ENCODE measurements around the gene ERC2.
A peak's percentile ranks its signal among the peaks of the same experiment; 100 is the strongest.

Gene ERC2

GRCh38 chr3:55516392-55517030 is 951.8 kb downstream of the ERC2 start:
- no peak for DNase-seq (ENCODE audit: low read depth)
- H3K4me3 ChIP-seq (ENCODE audit: control insufficient read depth, low read depth, low read length) = no peak overlapping the region
- no peak for TF ChIP-seq CTCF (conservative IDR thresholded peaks at IDR 0.05; ENCODE audit: control insufficient read depth, insufficient read depth, low read depth, low read length)

- H3K4me3 ChIP-seq (ENCODE audit: control insufficient read depth, low read depth, low read length) = no peak overlapping the region
- no peak for TF ChIP-seq CTCF (conservative IDR thresholded peaks at IDR 0.05; ENCODE audit: control insufficient read depth, insufficient read depth, low read depth, low read length)
Measured at GRCh38 chr3:55515550-55516246, 952.6 kb downstream of the ERC2 start.

GRCh38 chr3:55514962-55515361 is 953.3 kb downstream of the ERC2 start:
- no peak for TF ChIP-seq CTCF (conservative IDR thresholded peaks at IDR 0.05; ENCODE audit: control insufficient read depth, insufficient read depth, low read depth, low read length)

More at GRCh38 chr3:55515550-55516246, 952.6 kb downstream of the ERC2 start:
- DNase-seq (ENCODE audit: low read depth) = no peak

GRCh38 chr3:55512571-55513343 is 955.5 kb downstream of the ERC2 start:
- H3K4me3 ChIP-seq (ENCODE audit: control insufficient read depth, low read depth, low read length) = no peak overlapping the region
- no peak for TF ChIP-seq CTCF (conservative IDR thresholded peaks at IDR 0.05; ENCODE audit: control insufficient read depth, insufficient read depth, low read depth, low read length)
- no peak for DNase-seq (ENCODE audit: low read depth)

More at GRCh38 chr3:55514962-55515361, 953.3 kb downstream of the ERC2 start:
- no peak overlapping the region for H3K4me3 ChIP-seq (ENCODE audit: control insufficient read depth, low read depth, low read length)
- no peak for DNase-seq (ENCODE audit: low read depth)

GRCh38 chr3:55511895-55512570 is 956.2 kb downstream of the ERC2 start:
- no peak overlapping the region for H3K4me3 ChIP-seq (ENCODE audit: control insufficient read depth, low read depth, low read length)
- no peak for TF ChIP-seq CTCF (conservative IDR thresholded peaks at IDR 0.05; ENCODE audit: control insufficient read depth, insufficient read depth, low read depth, low read length)
- DNase-seq (ENCODE audit: low read depth) = peak; percentile 62

- H3K4me3 ChIP-seq (ENCODE audit: control insufficient read depth, low read depth, low read length) = no peak overlapping the region
- DNase-seq (ENCODE audit: low read depth) = no peak
- TF ChIP-seq CTCF (conservative IDR thresholded peaks at IDR 0.05; ENCODE audit: control insufficient read depth, insufficient read depth, low read depth, low read length) = no peak
Measured at GRCh38 chr3:55508335-55508734, 959.9 kb downstream of the ERC2 start.

All from fibroblast of mammary gland (primary cell).